H9 (cell line): Measurements from ENCODE around the gene ANGPTL5. TPM values are rescaled to one million over a fixed set of nuclear protein-coding genes. Genes with fewer than 3 reads are reported as not detected.

ENCODE experiments used
- DNase-seq: peaks from one replicate; pipeline ENCODE4 v3.0.0-alpha.2; 2017
- H2AFZ ChIP-seq: one replicate; pipeline ENCODE4 v1.6.1; 2013; ENCODE audit warnings: mild to moderate bottlenecking, low read length, control low read depth, moderate library complexity
- H2AK5ac ChIP-seq: 2 replicates; pipeline ENCODE4 v1.6.1; 2013; ENCODE audit warnings: low read length, control low read depth, mixed read lengths; ENCODE audit not compliant: insufficient read length
- H2BK120ac ChIP-seq: one replicate; pipeline ENCODE4 v1.6.1; 2013; ENCODE audit warnings: low read depth, mild to moderate bottlenecking, low read length, control low read depth, inconsistent platforms; ENCODE audit not compliant: poor library complexity, severe bottlenecking
- H2BK12ac ChIP-seq: 2 replicates; pipeline ENCODE4 v1.6.1; 2013; ENCODE audit warnings: low read length, control low read depth, mixed read lengths, low read depth; ENCODE audit not compliant: insufficient read length
- H2BK15ac ChIP-seq: 2 replicates; pipeline ENCODE4 v1.6.1; 2013; ENCODE audit warnings: low read depth, low read length, control low read depth
- H2BK20ac ChIP-seq: one replicate; pipeline ENCODE4 v1.6.1; 2013; ENCODE audit warnings: low read depth, mild to moderate bottlenecking, low read length, control low read depth, inconsistent platforms; ENCODE audit not compliant: poor library complexity, severe bottlenecking
- H2BK5ac ChIP-seq: 2 replicates; pipeline ENCODE4 v1.6.1; 2013; ENCODE audit warnings: low read length, control low read depth, mixed read lengths; ENCODE audit not compliant: insufficient read length
- H3K14ac ChIP-seq: 2 replicates; pipeline ENCODE4 v1.6.1; 2013; ENCODE audit warnings: low read length, control low read depth; ENCODE audit not compliant: insufficient read depth
- H3K18ac ChIP-seq: 2 replicates; pipeline ENCODE4 v1.6.1; 2013; ENCODE audit warnings: low read depth, mild to moderate bottlenecking, mixed read lengths, low read length, control low read depth; ENCODE audit not compliant: insufficient read length
- H3K23ac ChIP-seq: 2 replicates; pipeline ENCODE4 v1.6.1; 2013; ENCODE audit warnings: low read length, control low read depth, mixed read lengths, low read depth; ENCODE audit not compliant: insufficient read length
- H3K23me2 ChIP-seq: 2 replicates; pipeline ENCODE4 v1.6.1; 2013; ENCODE audit warnings: low read depth, mild to moderate bottlenecking, mixed read lengths, low read length, control low read depth; ENCODE audit not compliant: insufficient read length, poor library complexity, severe bottlenecking
- H3K27ac ChIP-seq: 2 replicates; pipeline ENCODE4 v1.5.1; 2013; ENCODE audit warnings: low read length, control low read depth, mixed read lengths, low read depth; ENCODE audit not compliant: insufficient read length
- H3K27me3 ChIP-seq: 2 replicates; pipeline ENCODE4 v1.6.1; 2013; ENCODE audit warnings: low read length, control low read depth, inconsistent platforms; ENCODE audit not compliant: insufficient read depth
- H3K4ac ChIP-seq: 2 replicates; pipeline ENCODE4 v1.6.1; 2013; ENCODE audit warnings: low read depth, mild to moderate bottlenecking, control low read depth, inconsistent platforms, low read length, moderate library complexity
- H3K4me1 ChIP-seq: 2 replicates; pipeline ENCODE4 v1.6.1; 2013; ENCODE audit warnings: low read length, control low read depth, inconsistent platforms; ENCODE audit not compliant: insufficient read depth
- H3K4me2 ChIP-seq: 2 replicates; pipeline ENCODE4 v1.6.1; 2013; ENCODE audit warnings: low read length, control low read depth, mixed read lengths; ENCODE audit not compliant: insufficient read length, insufficient read depth
- H3K56ac ChIP-seq: 2 replicates; pipeline ENCODE4 v1.6.1; 2013; ENCODE audit warnings: low read depth, mild to moderate bottlenecking, mixed read lengths, low read length, control low read depth; ENCODE audit not compliant: insufficient read length
- H3K79me1 ChIP-seq: 2 replicates; pipeline ENCODE4 v1.6.1; 2013; ENCODE audit warnings: low read depth, mild to moderate bottlenecking, moderate library complexity, low read length, control low read depth, inconsistent platforms; ENCODE audit not compliant: insufficient read depth, poor library complexity, severe bottlenecking
- H3K79me2 ChIP-seq: 2 replicates; pipeline ENCODE4 v1.6.1; 2013; ENCODE audit warnings: low read length, control low read depth, inconsistent platforms; ENCODE audit not compliant: insufficient read depth
- H3K9ac ChIP-seq: 2 replicates; pipeline ENCODE4 v1.6.1; 2013; ENCODE audit warnings: low read length, control low read depth, mixed read lengths; ENCODE audit not compliant: insufficient read length; ENCODE audit errors: extremely low read depth
- H3K9me3 ChIP-seq: one replicate; pipeline ENCODE4 v1.6.1; 2013; ENCODE audit warnings: low read depth, low read length, inconsistent platforms; ENCODE audit not compliant: control insufficient read depth
- H3T11ph ChIP-seq: one replicate; pipeline ENCODE4 v1.6.1; 2013; ENCODE audit warnings: mild to moderate bottlenecking, low read length, control low read depth, inconsistent platforms
- H4K20me1 ChIP-seq: one replicate; pipeline ENCODE4 v1.6.1; 2013; ENCODE audit not compliant: control insufficient read depth, insufficient read length, insufficient read depth
- H4K5ac ChIP-seq: 2 replicates; pipeline ENCODE4 v1.6.1; 2013; ENCODE audit warnings: low read depth, mild to moderate bottlenecking, mixed read lengths, low read length, control low read depth; ENCODE audit not compliant: insufficient read length
- H4K8ac ChIP-seq: replicated peaks from 2 replicates; pipeline ENCODE4 v1.6.1; 2013; ENCODE audit warnings: low read length, control low read depth, mixed read lengths, low read depth; ENCODE audit not compliant: insufficient read length
- H4K91ac ChIP-seq: 2 replicates; pipeline ENCODE4 v1.6.1; 2013; ENCODE audit warnings: low read depth, mild to moderate bottlenecking, moderate library complexity, mixed read lengths, low read length, control low read depth; ENCODE audit not compliant: insufficient read length
- H3K27ac Mint-ChIP-seq, 3 experiments: 2 replicates in 2 of 3; 3 replicates in 1 of 3; pipeline ENCODE4 v1.8.0; 2020 to 2021; ENCODE audit warnings: mixed read lengths in 3 of 3, mild to moderate bottlenecking in 1 of 3, moderate library complexity in 1 of 3
- H3K27me3 Mint-ChIP-seq: 2 replicates; pipeline ENCODE4 v1.8.0; 2021; ENCODE audit warnings: low read depth, mild to moderate bottlenecking, moderate library complexity, mixed read lengths
- H3K36me3 Mint-ChIP-seq, 3 experiments: 2 replicates in 2 of 3; 3 replicates in 1 of 3; pipeline ENCODE4 v1.8.0; 2020 to 2021; ENCODE audit warnings: low read depth in 3 of 3, mixed read lengths in 3 of 3; ENCODE audit not compliant: insufficient read depth in 1 of 3
- H3K4me1 Mint-ChIP-seq, 2 experiments: 2 replicates each; pipeline ENCODE4 v1.8.0; 2020; ENCODE audit warnings: mixed read lengths in 2 of 2
- H3K4me3 Mint-ChIP-seq, 2 experiments: 2 replicates in 1 of 2; 3 replicates in 1 of 2; pipeline ENCODE4 v1.8.0; 2020 to 2021; ENCODE audit warnings: mild to moderate bottlenecking in 2 of 2, mixed read lengths in 2 of 2, moderate library complexity in 1 of 2
- H3K9me3 Mint-ChIP-seq, 2 experiments: 2 replicates in 1 of 2; 3 replicates in 1 of 2; pipeline ENCODE4 v1.8.0; 2020; ENCODE audit warnings: mild to moderate bottlenecking in 2 of 2, mixed read lengths in 2 of 2, moderate library complexity in 1 of 2
- CTCF ChIP-seq: fragments of 200-600 bp; sonication (generic); conservative IDR thresholded peaks from 3 replicates; pipeline ENCODE4 v1.8.0; 2021; ENCODE audit warnings: antibody characterized with exemption, mild to moderate bottlenecking
- whole genome bisulfite sequencing: extraction: QIAGEN DNeasy Blood & Tissue Kit; methylation state at CpG from one replicate; pipeline ENCODE4 v1.1.7; 2013; ENCODE audit warnings: missing lambda C conversion rate, low lambda C conversion rate, mixed read lengths; ENCODE audit not compliant: insufficient read length; ENCODE audit errors: extremely low coverage; 5-methylcytosine and 5-hydroxymethylcytosine counted together
- total RNA-seq: library from RNA; stranded (reverse); gene quantifications from 2 replicates; pipeline ENCODE4 v1.2.1, GENCODE V29; 2021

Gene ANGPTL5
- total RNA-seq, 1 experiment from 2014 or later, result not detected

GRCh38 chr11:101955278-101955677 lies 39.0 kb upstream of the ANGPTL5 start:
- Histone ChIP-seq H3K79me2 (no peaks in the 10 kb centered on the region), H2BK5ac (no peak overlapping the region), H3K4me1 (no peaks in the 10 kb centered on the region), H2AK5ac (no peak overlapping the region), H2BK20ac (no peak overlapping the region), H3K9me3 (no peaks in the 10 kb centered on the region), H3K27me3 (no peaks in the 10 kb centered on the region), H3K23me2 (no peaks in the 10 kb centered on the region), H3K4me2 (no peak overlapping the region), H4K5ac (no peak overlapping the region), H3K14ac (no peak overlapping the region), H3K56ac (no peak overlapping the region), H3K9ac (no peak overlapping the region), H3T11ph (no peak overlapping the region), H2BK12ac (no peak overlapping the region), H2AFZ (no peak overlapping the region), H4K8ac (no peak overlapping the region), H3K27ac (no peak overlapping the region), H2BK120ac (no peak overlapping the region), H2BK15ac (no peak overlapping the region), H3K4ac (no peak overlapping the region), H3K18ac (no peak overlapping the region), H4K91ac (no peak overlapping the region), H4K20me1 (no peaks in the 10 kb centered on the region), H3K79me1 (no peaks in the 10 kb centered on the region), H3K23ac (no peak overlapping the region)
- no peak for TF ChIP-seq CTCF
- H3K27me3 Mint-ChIP-seq, result peaks cover 1% of the 10 kb centered on the region
- H3K36me3 Mint-ChIP-seq, result no peaks in the 10 kb centered on the region
- no peaks in the 10 kb centered on the region for H3K4me1 Mint-ChIP-seq
- no CpG with 5 or more reads among the region's 3 CpGs for WGBS
- no peak for DNase-seq
- no peak overlapping the region for H3K4me3 Mint-ChIP-seq
- H3K9me3 Mint-ChIP-seq, result no peaks in the 10 kb centered on the region
- H3K27ac Mint-ChIP-seq, result no peak overlapping the region
